Testis (tissue), 3 donors: ENCODE measurements around the gene CDK13. TPM values are rescaled to one million over a fixed set of nuclear protein-coding genes. Genes with fewer than 3 reads are reported as not detected.

Source experiments
- DNase-seq: peaks from one replicate; pipeline ENCODE4 v3.0.0-alpha.2; 2019
- H3K27ac ChIP-seq, 2 donors: fragments of 200-600 bp; sonication (generic); one replicate each; pipeline ENCODE4 v1.5.1; 2019
- H3K27me3 ChIP-seq: fragments of 200-600 bp; sonication (generic); one replicate; pipeline ENCODE4 v1.5.1; 2019
- H3K36me3 ChIP-seq: fragments of 200-600 bp; sonication (generic); one replicate; pipeline ENCODE4 v1.5.1; 2017; ENCODE audit warnings: low read depth; ENCODE audit errors: missing control alignments
- H3K4me1 ChIP-seq: fragments of 200-600 bp; sonication (generic); one replicate; pipeline ENCODE4 v1.5.1; 2019
- H3K4me3 ChIP-seq, 2 donors: fragments of 200-600 bp; sonication (generic); one replicate each; pipeline ENCODE4 v1.5.1; 2017 to 2019
- H3K9me3 ChIP-seq: fragments of 200-600 bp; sonication (generic); one replicate; pipeline ENCODE4 v1.5.1; 2017
- POLR2A ChIP-seq: fragments of 450-650 bp; IDR thresholded peaks from one replicate; pipeline ENCODE4 v1.6.1; 2017; ENCODE audit warnings: antibody characterized with exemption, mild to moderate bottlenecking, moderate library complexity
- WGBS, 2 donors: methylation state at CpG; one replicate each; pipeline ENCODE4 v1.1.5; 2018; 5-methylcytosine and 5-hydroxymethylcytosine counted together
- intact Hi-C: fragments of 100-400 bp; cut with DNase I; formaldehyde crosslinking; loops from one replicate; pipeline ENCODE4 v1.15.1; 2023; ENCODE audit warnings: low total_unique reads
- polyA plus RNA-seq: library from polyadenylated mRNA; stranded (reverse); fragments of 350-450 nt; fragmentation: Illumina TruSeq; extraction: RNeasy Lipid Tissue Mini Kit (QIAGEN cat#74804); gene quantifications from one replicate; pipeline ENCODE4 v1.2.3, GENCODE V29; 2014; ENCODE audit warnings: low read depth, low replicate concordance; ENCODE audit not compliant: insufficient read depth
- total RNA-seq, 2 donors: library from RNA; depleted of rRNA; stranded (reverse); fragments of >200 nt; gene quantifications; one replicate each; pipeline ENCODE4 v1.2.3, GENCODE V29; 2016
- TF ChIP-seq, protein P1 (sequence below), 3 experiments: fragments of 450-650 bp in 2 of 3; fragments of 200-600 bp in 1 of 3; sonication (generic) in 1 of 3; IDR thresholded peaks; one replicate each; pipeline ENCODE4 v1.5.1; 2016 to 2019; ENCODE audit warnings: antibody characterized with exemption in 3 of 3, mild to moderate bottlenecking in 2 of 3, moderate library complexity in 1 of 3

Gene CDK13
- total and polyA plus RNA-seq, 3 donors from 2014 or later: 55.1 to 140 (median 134) TPM

- DNase-seq: peak; percentile 27
- no peaks in the 10 kb centered on the region for H3K27me3 ChIP-seq
- WGBS, 2 donors: 2% methylated on average over 26 of the region's 36 CpGs
- H3K36me3 ChIP-seq: no peaks in the 10 kb centered on the region
- H3K4me1 ChIP-seq: peaks cover 10% of the 10 kb centered on the region
- peak overlapping the region; percentile 97 to 99 for H3K4me3 ChIP-seq
- intact Hi-C loops: no loop called here
- H3K27ac ChIP-seq: peak overlapping the region; percentile 93 to 94
- TF ChIP-seq, protein P1, sequence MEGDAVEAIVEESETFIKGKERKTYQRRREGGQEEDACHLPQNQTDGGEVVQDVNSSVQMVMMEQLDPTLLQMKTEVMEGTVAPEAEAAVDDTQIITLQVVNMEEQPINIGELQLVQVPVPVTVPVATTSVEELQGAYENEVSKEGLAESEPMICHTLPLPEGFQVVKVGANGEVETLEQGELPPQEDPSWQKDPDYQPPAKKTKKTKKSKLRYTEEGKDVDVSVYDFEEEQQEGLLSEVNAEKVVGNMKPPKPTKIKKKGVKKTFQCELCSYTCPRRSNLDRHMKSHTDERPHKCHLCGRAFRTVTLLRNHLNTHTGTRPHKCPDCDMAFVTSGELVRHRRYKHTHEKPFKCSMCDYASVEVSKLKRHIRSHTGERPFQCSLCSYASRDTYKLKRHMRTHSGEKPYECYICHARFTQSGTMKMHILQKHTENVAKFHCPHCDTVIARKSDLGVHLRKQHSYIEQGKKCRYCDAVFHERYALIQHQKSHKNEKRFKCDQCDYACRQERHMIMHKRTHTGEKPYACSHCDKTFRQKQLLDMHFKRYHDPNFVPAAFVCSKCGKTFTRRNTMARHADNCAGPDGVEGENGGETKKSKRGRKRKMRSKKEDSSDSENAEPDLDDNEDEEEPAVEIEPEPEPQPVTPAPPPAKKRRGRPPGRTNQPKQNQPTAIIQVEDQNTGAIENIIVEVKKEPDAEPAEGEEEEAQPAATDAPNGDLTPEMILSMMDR (IDR thresholded peaks at IDR 0.05): no peak
- no peak for TF ChIP-seq POLR2A
- no peaks in the 10 kb centered on the region for H3K9me3 ChIP-seq
Measured at GRCh38 chr7:40133561-40134427, 183.7 kb downstream of the CDK13 start.

GRCh38 chr7:40134428-40135316, 184.6 kb downstream of the CDK13 start, which contains the start of the genes MPLKIP and SUGCT:
TSS of gene MPLKIP (minus strand) at chr7:40134622. CDS start at chr7:40134567, 55 bp downstream.
TSS of gene SUGCT (plus strand) at chr7:40135005.
- TF ChIP-seq, protein P1 (IDR thresholded peaks at IDR 0.05): peak; percentile 86 to 98 (median 96)
- no peak for TF ChIP-seq POLR2A
- intact Hi-C loops: no loop called here
- no peaks in the 10 kb centered on the region for H3K9me3 ChIP-seq
- 0% methylated on average over 6 to 44 of the region's 75 CpGs for WGBS, 2 donors
- DNase-seq: peak; percentile 88
- H3K27me3 ChIP-seq: no peaks in the 10 kb centered on the region
- no peaks in the 10 kb centered on the region for H3K36me3 ChIP-seq
- H3K27ac ChIP-seq: peak within 1 kb of the TSS; percentile 93 to 94
- peaks cover 10% of the 10 kb centered on the region for H3K4me1 ChIP-seq
- peak within 1 kb of the TSS; percentile 97 to 99 for H3K4me3 ChIP-seq

DNA sequence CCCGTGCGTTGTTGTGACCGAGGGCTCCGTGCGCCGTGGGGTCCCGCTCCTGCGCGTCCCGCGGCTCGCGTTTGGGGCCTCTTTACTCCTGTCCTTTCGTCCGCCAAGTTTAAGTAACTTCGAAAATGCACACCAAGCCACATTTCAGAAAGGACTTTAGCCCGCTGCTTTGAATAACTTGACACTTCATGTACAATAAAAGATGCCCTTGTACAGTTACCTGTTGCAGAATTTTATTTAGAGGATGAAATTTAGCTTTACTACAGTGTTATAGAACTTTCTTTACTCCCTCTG, 185.2 kb downstream of the CDK13 start:
- TF ChIP-seq POLR2A: no peak
- TF ChIP-seq, protein P1 (IDR thresholded peaks at IDR 0.05): no peak
- DNase-seq: no peak
- peak overlapping the region; percentile 97 to 99 for H3K4me3 ChIP-seq
- intact Hi-C loops: no loop called here
- WGBS, 2 donors: 1% methylated on average over 10 to 17 of the region's 17 CpGs
- no peaks in the 10 kb centered on the region for H3K27me3 ChIP-seq
- H3K36me3 ChIP-seq: no peaks in the 10 kb centered on the region
- H3K9me3 ChIP-seq: no peaks in the 10 kb centered on the region
- peak overlapping the region; percentile 93 to 94 for H3K27ac ChIP-seq
- H3K4me1 ChIP-seq: peaks cover 10% of the 10 kb centered on the region

- intact Hi-C loops: no loop called here
Measured at GRCh38 chr7:40137563-40137962, 187.5 kb downstream of the CDK13 start.

More at GRCh38 chr7:40137563-40137962, 187.5 kb downstream of the CDK13 start:
- H3K4me1 ChIP-seq: peaks cover 9% of the 10 kb centered on the region
- no peak for DNase-seq
- H3K27me3 ChIP-seq: no peaks in the 10 kb centered on the region
- WGBS, 2 donors: 89 to 94% methylated on average over 2 of the region's 2 CpGs
- TF ChIP-seq, protein P1 (IDR thresholded peaks at IDR 0.05): no peak
- TF ChIP-seq POLR2A: no peak
- no peaks in the 10 kb centered on the region for H3K36me3 ChIP-seq
- no peak overlapping the region for H3K27ac ChIP-seq
- no peaks in the 10 kb centered on the region for H3K9me3 ChIP-seq
- H3K4me3 ChIP-seq: no peak overlapping the region
